Measurements from ENCODE around the gene ABCA10.
A peak's percentile ranks its signal among the peaks of the same experiment; 100 is the strongest.
"Not testable (repeated sequence)": the region's sequence is repeated elsewhere in the genome, so short reads cannot be mapped to it uniquely, and the experiment has no call there.

The ABCA10 gene, protein sequence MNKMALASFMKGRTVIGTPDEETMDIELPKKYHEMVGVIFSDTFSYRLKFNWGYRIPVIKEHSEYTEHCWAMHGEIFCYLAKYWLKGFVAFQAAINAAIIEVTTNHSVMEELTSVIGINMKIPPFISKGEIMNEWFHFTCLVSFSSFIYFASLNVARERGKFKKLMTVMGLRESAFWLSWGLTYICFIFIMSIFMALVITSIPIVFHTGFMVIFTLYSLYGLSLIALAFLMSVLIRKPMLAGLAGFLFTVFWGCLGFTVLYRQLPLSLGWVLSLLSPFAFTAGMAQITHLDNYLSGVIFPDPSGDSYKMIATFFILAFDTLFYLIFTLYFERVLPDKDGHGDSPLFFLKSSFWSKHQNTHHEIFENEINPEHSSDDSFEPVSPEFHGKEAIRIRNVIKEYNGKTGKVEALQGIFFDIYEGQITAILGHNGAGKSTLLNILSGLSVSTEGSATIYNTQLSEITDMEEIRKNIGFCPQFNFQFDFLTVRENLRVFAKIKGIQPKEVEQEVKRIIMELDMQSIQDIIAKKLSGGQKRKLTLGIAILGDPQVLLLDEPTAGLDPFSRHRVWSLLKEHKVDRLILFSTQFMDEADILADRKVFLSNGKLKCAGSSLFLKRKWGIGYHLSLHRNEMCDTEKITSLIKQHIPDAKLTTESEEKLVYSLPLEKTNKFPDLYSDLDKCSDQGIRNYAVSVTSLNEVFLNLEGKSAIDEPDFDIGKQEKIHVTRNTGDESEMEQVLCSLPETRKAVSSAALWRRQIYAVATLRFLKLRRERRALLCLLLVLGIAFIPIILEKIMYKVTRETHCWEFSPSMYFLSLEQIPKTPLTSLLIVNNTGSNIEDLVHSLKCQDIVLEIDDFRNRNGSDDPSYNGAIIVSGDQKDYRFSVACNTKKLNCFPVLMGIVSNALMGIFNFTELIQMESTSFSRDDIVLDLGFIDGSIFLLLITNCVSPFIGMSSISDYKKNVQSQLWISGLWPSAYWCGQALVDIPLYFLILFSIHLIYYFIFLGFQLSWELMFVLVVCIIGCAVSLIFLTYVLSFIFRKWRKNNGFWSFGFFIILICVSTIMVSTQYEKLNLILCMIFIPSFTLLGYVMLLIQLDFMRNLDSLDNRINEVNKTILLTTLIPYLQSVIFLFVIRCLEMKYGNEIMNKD (N-terminal part only)

DNA sequence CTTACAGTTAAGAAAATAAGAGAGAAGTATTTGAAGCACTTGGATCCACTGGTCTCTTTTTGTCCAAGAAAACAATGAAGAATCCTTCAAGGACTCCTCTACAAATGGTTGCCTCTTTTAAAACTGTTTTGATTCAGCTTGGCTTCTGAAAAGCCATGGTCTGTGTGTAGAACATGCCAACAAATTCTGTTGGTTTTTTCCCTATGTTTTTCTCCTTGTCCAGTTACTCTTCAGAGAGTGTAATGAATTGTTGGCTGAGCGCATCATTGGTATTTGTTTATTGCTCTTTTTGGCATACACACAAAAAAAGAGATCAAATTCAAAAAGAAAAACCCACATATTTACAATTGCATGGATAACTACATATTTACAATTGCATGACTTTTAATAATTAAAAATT is at the start of gene ABCA10:
TSS of gene ABCA10 (minus strand) at position 249 of the 400 bp plus-strand sequence. CDS start 3,466 bp downstream, outside the sequence.
- DNase-seq = no peak

DNA sequence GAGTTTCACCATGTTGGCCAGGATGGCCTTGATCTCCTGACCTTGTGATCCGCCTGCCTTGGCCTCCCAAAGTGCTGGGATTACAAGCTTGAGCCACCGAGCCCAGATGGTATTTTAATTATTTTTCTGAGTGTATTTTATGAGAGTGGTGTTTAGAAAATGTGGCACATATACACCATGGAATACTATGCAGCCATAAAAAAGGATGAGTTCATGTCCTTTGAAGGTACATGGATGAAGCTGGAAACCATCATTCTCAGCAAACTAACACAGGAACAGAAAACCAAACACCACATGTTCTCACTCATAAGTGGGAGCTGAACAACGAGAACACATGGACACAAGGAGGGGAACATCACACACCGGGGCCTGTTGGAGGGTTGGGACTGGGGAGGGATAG is 47.7 kb upstream of the ABCA10 start:
- DNase-seq = not testable (repeated sequence)

DNA sequence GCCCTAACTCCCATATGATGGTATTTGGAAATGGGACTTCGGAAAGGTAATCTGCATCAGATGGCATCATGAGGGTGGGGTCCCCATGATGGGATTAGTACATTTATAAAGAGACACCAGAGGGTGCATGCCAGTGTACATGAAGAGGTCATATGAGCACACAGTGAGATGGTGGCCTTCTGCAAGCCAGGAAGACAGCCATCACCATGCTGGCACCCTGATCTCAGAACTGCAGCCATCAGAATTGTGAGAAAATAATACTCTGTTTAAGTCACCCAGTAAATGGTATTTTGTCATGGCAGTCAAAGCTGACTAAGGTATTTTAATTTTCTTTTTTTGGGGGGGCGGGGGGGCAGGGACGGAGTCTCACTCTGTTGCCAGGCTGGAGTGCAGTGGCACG is 47.1 kb upstream of the ABCA10 start:
- no peak for DNase-seq

DNA sequence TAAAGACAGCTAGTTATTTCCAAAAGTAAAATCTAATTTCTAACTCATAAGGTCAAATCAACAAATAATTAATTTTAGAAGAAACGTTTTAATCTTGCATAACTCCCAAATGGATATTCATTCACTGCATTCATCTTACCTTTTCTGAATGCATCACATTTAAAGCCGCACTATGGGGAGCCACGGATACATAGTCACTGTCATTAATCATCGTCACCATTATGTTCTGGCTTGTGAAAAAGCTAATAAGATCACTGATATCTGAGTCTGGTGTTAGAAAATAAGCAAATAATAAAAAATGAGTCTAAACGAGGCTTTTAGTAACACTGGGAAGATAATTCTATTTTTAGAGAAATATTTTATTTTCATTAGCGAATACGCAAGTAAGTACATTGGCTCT is 42.4 kb upstream of the ABCA10 start:
- DNase-seq = no peak

DNA sequence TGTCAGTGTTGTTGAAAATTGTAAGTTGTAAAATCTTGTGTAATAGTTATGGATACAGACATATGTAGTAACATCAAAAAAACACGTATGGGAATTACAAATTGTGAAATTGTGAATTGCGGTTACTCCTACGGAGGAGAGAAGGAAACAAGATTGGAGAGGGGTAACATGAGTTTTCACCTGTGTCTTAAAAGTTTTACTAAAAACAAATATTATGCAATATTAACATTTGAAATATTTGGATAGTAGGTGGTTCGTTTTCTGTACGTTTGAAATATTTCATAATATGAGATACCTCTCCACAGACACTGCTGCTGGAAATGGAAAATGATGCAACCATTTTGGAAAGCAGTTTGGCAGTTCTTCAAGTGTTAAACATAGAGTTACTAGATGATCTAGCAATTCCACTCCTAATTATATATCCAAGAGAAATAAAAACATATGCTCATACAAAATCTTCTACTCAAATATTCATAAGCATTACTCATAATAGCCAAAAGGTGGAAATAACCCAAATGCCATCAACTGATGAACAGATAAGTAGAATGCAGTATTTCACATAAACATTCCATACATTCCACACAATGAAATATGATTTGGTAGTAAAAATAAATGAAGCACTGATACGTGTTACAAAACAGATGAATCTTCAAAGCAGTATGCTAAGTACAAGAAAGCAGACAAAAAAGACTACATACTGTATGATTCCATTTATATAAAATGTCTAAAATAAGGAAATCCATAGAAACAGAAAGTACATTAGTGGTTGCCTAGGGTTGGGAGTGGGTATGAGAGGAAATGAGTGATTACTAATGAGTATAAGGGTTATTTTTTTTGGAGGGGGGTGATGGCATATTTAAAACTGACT is 40.7 kb upstream of the ABCA10 start:
- peak in 1 of 2 donors; percentile 18 for DNase-seq

DNA sequence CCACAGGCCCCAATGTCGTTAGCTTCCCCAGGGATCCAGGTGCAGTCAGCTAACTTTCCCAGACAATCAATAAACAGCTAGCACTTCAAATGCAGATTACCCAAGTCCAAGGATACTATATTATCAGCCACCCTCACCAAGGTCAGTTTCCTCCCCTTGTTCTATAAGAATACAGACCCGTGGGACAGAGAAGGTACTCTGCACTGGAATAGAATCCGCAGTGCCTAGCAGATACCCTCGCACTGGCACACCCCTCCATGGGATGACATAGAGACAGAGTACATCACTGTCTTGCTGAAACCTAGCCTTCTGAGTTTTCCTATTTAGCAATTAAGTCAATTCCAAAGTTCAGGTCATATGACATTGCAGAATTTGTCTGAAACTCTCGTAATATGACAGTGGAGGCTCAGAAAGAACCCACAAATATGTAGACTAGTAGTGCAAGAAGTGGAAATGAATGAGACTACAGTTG is 40.0 kb upstream of the ABCA10 start:
- no peak for DNase-seq

DNA sequence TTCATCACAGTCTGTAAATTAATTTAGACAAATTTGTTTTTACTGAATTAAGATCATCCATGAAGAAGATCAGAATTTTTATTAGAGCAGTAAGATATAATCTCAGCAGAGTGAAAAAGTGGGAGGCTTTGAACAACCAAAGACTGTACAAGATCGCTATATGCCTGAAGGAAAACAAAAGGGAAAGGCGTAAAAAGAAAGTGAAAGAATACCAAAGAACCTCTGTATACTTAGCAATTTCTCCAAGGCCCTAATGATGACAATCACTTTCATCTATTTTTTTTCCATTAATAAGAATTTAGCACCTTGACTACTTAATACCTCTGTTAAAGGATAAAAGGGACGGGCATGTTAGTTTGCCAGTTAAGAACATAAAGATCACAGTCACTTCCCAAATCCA is 38.6 kb upstream of the ABCA10 start:
- no peak for DNase-seq

DNA sequence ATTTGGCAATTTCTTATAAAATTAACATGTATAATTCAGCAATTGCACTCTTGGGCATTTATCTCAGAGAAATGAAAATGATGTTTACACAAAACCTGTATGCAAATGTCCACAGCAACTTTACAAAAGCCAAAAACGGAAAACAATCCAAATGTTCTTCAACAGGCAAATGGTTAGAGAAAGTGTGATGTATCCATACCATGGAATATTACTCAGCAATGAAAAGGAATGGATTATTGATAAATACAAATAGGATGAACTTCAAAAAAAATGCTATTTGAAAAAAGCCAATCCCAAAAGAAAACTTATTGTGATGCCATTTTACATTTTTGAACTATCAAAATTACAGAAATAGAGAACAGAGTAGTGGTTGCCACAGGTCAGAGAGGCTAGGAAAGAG is 37.2 kb upstream of the ABCA10 start:
- no peak for DNase-seq

DNA sequence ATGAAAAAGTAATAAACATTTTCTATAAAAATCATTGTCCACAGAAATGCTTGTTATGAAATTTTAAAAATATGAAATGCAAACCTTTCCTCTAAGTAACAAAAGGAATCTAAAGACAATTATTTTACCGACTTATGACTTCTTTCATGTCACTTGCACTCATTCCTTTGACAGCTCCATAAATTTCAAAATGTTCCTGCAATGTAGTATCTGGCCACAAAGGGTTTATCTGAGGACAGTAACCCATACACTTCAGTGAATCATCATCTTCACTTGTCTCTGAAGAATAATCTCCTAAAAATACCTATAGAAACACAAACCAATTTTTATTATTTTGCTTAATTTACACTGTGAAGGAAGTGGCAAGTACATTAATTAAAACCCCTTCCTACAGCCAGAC is 25.6 kb upstream of the ABCA10 start:
- DNase-seq = no peak

DNA sequence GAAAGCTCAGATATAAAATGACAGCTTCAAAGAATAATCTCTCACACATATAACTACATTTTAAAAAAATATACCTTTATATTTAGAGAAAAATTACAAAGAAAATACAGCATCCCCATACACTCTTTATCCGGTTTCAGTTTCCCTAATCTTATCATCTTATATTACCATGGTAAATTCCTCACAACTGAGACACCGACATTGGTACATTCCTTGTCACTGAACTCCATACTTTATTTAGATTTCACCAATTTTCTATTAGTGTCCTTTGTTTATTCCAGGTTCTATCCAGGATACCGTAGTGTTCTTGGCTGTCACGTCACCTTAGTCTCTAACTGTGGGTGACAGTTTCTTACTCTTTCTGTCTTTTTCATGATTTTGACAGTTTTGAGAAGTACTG is 22.0 kb upstream of the ABCA10 start:
- no peak for DNase-seq

DNA sequence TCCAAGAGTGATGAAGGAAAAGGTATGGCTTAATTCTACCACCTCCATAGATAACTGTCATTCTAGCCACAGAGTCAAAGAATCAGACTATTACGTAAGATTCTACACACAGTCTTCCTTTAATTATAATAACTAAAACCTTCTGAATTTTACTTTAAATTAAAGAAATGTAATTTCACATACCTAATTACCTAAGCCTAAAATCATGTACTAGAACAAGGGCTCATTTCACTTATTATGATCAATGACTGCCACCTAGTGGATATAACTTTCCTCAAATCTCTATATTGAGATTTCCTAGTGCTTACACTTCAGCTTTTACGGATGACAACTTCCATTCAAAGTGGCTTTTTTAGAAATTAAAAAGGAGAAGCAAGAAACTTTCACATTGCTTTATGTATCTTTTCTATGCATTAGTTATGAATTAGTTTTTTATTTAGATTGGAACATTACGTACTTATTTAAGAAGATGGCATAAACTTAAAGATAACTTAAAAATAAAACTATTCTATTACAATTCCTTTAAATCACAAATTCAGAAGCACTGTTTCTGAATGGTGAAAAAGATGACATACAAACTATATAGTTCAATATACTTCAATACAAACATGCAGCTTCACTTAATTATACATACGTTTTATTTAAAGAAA is 18.2 kb upstream of the ABCA10 start:
- DNase-seq = peak in 1 of 2 donors; percentile 74

DNA sequence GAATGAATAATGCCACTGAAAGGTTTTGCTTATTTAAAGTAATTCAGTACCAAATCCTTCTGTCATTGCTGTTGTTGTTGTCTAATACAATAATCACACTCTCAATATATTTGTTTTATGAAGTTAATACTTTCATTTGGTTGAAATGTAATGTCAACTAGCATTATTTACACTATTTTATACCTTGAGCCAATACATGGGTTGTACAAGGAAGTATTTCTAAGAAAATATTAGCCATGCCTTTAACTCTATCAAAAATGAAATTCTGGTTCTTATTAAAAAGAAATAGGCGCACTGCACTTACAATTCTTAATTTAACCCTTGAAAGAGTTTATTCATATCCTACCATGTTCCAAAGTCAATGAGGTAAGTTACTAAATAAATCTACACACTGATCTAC is 17.6 kb upstream of the ABCA10 start:
- DNase-seq = no peak

DNA sequence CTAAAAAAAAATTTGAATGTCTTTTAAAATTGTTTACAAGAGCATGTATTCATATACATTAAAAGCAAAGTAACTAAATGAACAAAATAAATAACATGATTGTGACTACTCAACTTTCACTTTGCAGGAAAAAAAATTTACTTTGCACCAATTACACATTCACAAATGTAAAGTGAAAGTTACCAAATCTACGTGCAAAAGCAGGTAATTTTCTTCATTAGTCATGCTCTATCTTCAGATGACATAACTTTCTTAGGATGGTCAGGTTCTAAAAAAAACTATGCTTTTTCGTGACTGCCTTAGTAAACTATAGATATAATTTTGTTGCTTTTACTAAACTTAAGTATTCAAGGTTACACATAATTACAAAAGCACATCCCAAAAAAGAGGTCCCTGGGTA is 17.0 kb upstream of the ABCA10 start:
- DNase-seq = no peak

DNA sequence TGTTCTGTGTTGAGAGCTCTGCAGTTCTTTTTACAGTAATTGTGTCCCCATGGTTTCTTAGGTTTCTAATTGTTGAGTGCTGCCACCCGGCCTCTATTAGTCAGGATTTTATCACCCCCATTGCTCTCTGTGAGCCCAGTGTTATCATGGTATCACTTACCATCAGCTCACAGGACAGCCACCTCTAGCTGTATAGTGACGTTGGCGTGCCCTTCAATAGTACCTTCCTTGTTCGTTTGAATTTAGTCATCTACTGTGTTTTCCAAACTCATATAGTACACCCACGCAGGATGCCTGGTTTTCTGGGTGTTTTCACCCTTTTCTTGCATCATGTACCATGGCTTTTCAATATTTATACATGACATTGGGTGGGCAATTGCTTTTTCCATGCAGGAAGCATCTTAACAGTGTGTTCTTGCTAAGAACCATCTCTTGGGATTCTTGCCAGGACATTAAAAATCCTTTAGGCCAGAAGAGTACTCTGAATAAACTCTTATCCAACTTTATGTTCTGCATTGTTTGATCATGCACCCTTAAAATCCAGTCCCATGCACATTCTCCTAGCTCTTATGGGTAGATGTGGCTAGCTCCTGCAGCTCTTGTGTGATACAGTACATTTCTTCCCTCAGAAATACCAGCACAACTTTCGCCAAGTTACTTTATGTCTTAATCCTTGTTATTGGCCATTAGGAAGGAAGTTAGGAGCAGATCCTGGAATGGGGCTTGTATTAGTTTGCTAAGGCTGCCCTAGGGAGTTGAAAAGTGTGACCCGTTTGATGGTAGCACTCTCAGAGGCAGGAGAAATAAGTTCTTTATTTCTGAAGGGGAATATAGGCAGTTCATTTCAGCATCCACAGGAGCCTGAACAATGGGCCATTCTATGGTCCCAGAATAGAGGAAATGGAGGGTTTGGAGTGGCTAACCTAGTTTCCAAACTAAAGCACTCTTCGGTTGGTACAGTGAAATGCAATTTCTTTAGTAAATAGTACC is 11.3 kb upstream of the ABCA10 start:
- no peak for DNase-seq

DNA sequence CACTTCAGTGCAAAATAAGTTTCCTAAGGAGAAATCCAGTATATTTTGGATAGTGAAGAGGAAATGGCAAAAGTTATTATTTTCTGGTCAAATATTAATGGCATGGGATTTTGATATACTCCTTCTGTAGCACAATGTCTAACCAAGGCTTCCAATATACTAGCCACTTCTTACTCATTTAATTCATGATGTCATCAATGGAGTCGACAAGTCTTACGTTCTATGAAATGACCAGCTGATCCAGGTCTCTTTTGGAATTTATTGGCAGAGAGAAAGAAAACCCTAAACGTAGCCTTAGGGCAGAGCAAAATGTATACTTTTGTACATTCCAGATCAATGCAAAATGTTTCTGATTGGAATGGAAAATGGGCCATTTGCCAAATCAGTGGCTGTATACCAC is 8.3 kb upstream of the ABCA10 start:
- DNase-seq = no peak

DNA sequence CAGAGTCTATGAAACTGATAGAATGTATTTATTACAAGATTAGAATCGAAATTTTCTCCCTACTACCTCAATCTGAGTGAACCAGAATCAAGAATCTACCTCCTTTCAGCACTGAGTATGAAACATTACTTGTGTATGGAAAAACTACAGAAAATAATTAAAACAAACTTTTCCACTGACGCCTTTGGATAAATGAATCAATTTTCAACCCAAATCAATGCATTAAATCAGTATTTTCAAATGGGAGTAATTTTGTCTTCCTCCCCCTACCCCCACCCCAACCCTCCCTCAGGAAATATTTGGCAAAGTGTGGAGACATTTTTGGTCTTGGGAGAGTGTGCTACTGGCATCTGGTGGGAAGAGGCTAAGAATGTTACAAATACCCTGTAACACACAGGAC is 7.8 kb upstream of the ABCA10 start:
- DNase-seq = no peak

DNA sequence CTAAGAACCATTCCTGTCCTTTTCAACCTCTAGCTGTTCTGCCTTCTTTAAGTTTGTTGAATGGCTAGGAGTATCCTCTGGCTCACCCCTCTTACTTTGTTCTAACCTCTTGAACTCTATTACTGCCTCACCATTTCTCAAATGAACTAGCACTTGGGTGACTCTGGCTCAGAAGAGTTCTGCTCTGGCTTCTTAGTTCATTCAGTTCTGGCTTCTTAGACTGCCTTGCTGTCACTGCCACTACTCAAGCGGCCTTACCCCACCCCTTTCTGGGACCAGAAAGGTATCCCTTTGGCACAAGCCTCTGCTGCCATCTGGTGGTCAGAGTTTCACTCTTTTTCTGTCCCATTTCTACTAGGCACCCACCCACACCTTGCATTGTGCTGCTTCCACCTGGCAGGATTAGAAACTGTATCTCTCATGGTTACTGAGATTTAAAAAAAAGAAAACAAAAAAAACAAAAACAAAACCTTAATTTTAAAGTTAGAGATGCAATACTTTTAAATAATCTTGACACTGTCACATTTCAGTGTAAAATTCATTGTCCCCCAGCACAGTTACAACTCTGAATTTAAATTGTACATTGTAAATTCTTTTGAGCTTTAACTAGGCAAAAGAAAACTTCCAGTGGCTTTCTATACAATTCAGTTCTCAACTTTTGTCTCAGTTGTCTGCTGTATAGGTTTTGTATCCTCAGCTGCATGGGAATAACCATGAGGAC is 6.9 kb upstream of the ABCA10 start:
- peak; percentile 70 to 83 for DNase-seq

DNA sequence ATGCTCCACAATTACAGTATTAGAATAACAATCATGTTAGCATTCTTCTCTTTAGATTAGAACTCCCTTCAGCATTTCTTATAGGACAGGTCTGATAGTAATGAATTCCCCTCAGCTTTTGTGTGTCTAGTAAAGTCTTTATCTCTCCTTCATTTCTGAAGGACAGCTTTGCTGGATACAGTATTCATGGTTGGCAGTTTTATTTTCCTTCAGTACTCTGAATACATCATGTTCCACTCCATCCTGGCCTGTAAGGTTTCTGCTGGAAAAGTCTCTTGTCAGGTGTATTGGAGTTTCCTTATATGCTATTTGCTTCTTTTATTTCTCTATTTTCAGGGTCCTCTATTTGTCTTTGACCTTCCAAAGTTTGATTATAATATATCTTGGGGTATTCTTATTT is 4.0 kb upstream of the ABCA10 start:
- DNase-seq = no peak

DNA sequence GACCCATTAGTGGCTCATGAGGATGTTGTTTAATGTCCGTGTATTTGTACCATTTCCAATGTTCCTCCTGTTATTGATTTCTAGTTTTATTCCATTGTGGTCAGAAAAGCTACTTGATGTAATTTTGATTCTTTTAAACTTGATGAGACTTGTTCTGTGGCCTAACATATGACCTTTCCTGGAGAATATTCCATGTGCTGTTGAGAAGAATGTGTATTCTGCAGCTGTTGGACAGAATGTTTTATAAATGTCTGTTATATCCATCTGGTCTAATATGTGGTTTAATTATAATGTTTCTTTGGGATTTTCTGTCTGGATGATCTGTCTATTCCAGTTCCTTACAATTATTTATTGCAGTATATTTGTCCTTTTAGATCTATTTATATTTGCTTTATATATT is 2.9 kb upstream of the ABCA10 start:
- no peak for DNase-seq

DNA sequence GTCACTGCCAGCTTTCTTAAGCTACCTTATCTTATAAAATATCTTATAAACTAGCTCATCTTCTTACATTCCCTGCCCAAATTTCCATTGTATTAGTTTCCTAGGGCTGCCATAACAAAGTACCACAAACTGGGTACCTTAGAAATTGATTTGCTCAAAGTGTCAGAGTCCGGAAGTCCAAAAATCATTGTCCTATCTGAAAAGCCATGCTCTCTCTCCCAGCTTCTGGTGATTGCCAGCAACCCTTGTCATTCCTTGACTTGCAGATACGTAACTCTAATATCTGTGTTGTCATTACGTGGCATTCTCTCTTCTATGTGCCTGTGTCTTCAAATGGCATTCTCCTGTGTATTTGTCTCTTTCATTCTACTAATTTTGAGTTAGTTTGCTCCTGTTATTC is 2.3 kb upstream of the ABCA10 start:
- no peak for DNase-seq
